ENCODE data around the gene MIAT.

The MIAT gene

GRCh38 chr22:26617271-26618199, 39.9 kb upstream of the MIAT start, which contains the start of gene CRYBB1:
Gene CRYBB1 (minus strand): TSS chr22:26618027. CDS start chr22:26616319, 1,708 bp downstream.
- FAIRE-seq (no peak), DNase-seq (ENCODE audit: insufficient read length) (no peak)
- TF ChIP-seq POLR2AphosphoS5 (IDR thresholded peaks at IDR 0.05; ENCODE audit: low read depth, low read length) (no peak), POLR2A (IDR thresholded peaks at IDR 0.05; ENCODE audit: low read depth, low read length) (no peak), TAF1 (IDR thresholded peaks at IDR 0.05; ENCODE audit: borderline replicate concordance, low read depth, low read length) (no peak)

DNA sequence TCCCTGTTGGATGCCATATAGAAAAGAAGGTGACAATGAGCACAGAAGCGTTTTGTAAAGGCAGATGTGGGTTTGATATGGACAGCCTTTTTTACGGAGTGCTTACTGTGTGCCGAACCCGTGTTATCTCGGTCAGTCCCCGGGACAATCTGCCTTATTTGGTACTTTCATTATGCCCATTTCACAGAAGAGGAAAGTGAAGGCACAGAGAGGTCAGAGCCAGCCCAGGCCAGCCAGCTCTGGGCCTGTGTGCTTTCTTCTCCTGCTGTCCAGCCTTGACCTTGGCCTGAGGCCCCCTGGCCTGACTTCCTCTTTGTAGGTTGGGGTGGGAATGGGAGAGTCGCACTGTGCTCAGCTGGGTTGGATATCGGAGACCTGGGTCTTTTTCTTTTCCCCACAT, 38.9 kb upstream of the MIAT start:
- TF ChIP-seq POLR2A (IDR thresholded peaks at IDR 0.05; ENCODE audit: low read depth, low read length) = no peak
- no peak for FAIRE-seq
- no peak for DNase-seq (ENCODE audit: insufficient read length)

DNA sequence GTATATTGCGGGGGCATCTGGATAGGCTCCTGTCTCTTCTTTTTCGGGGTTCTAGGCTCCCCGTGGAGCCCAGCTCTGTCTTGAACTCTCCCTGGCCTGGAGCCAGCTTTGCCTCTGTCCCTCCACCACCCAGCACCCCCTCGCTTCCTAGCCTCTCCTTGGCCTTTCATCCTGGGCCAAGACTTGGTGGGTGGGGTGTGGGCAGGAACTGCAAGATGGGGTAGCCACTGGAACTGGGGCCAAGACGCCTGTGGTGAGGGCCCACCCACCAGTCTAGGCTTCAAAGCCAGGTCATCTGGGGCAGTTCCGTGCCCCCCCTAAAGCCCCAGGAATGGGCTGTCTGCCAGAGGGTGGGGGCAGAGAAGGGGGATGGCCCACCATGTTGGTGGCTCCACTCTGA, 37.9 kb upstream of the MIAT start:
- FAIRE-seq = no peak
- TF ChIP-seq TAF1 (IDR thresholded peaks at IDR 0.05; ENCODE audit: borderline replicate concordance, low read depth, low read length) (no peak), POLR2AphosphoS5 (IDR thresholded peaks at IDR 0.05; ENCODE audit: low read depth, low read length) (no peak), POLR2A (IDR thresholded peaks at IDR 0.05; ENCODE audit: low read depth, low read length) (no peak)
- DNase-seq (ENCODE audit: insufficient read length) = no peak

GRCh38 chr22:26620197-26620596, 37.2 kb upstream of the MIAT start:
- DNase-seq (ENCODE audit: insufficient read length) (no peak), FAIRE-seq (no peak)
- TF ChIP-seq POLR2AphosphoS5 (IDR thresholded peaks at IDR 0.05; ENCODE audit: low read depth, low read length) (no peak), POLR2A (IDR thresholded peaks at IDR 0.05; ENCODE audit: low read depth, low read length) (no peak), TAF1 (IDR thresholded peaks at IDR 0.05; ENCODE audit: borderline replicate concordance, low read depth, low read length) (no peak)

GRCh38 chr22:26621663-26622062, 35.7 kb upstream of the MIAT start, which contains the start of gene CRYBA4:
Gene CRYBA4 (plus strand): TSS chr22:26621963. CDS start chr22:26622597, 634 bp downstream.
- TF ChIP-seq POLR2AphosphoS5 (IDR thresholded peaks at IDR 0.05; ENCODE audit: low read depth, low read length) (no peak), POLR2A (IDR thresholded peaks at IDR 0.05; ENCODE audit: low read depth, low read length) (no peak), TAF1 (IDR thresholded peaks at IDR 0.05; ENCODE audit: borderline replicate concordance, low read depth, low read length) (no peak)
- no peak for FAIRE-seq
- DNase-seq (ENCODE audit: insufficient read length) = no peak

GRCh38 chr22:26623984-26624383, 33.4 kb upstream of the MIAT start:
- FAIRE-seq = no peak
- TF ChIP-seq TAF1 (IDR thresholded peaks at IDR 0.05; ENCODE audit: borderline replicate concordance, low read depth, low read length) = no peak
- TF ChIP-seq POLR2AphosphoS5 (IDR thresholded peaks at IDR 0.05; ENCODE audit: low read depth, low read length) = no peak
- TF ChIP-seq POLR2A (IDR thresholded peaks at IDR 0.05; ENCODE audit: low read depth, low read length) = no peak
- DNase-seq (ENCODE audit: insufficient read length) = no peak

- TF ChIP-seq POLR2A (IDR thresholded peaks at IDR 0.05; ENCODE audit: low read depth, low read length) (no peak), TAF1 (IDR thresholded peaks at IDR 0.05; ENCODE audit: borderline replicate concordance, low read depth, low read length) (no peak), POLR2AphosphoS5 (IDR thresholded peaks at IDR 0.05; ENCODE audit: low read depth, low read length) (no peak)
- FAIRE-seq (no peak), DNase-seq (ENCODE audit: insufficient read length) (no peak)
These were observed 32.6 kb upstream of the MIAT start for GRCh38 chr22:26624803-26625202.

DNA sequence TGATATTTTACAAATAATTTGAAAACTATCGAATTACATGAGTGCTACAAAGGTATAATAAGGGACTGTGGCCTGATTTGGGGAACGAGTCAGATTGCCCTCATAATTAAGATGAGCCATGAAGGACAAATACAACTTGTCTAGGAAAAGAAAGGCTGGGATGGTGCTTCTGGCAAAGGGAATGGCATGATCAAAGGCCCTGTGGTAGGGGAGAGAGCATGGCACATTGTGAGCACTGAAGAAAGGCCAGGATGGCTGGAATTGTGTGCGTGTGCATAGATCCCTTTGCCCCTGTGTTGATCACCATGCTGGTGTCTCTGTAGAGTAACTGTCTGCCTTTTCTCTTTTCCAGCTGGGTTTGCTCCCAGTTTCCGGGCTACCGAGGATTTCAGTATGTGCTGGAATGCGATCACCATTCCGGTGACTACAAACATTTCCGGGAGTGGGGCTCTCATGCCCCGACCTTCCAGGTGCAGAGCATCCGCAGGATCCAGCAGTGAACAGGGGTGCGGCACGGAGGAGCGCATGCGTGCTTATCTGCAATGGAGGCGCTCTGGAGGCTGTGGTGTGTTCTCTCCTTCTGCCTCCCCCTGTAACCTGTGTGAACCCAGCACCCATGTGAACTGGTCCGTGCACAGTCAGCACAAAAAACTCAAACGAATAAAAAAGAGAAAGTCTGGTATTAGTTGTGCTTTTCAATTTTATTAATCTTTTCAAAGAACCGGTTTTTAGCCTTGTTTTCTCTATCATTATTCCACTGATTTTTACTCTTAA, 27.2 kb upstream of the MIAT start:
- TF ChIP-seq TAF1 (IDR thresholded peaks at IDR 0.05; ENCODE audit: borderline replicate concordance, low read depth, low read length) = no peak
- TF ChIP-seq POLR2A (IDR thresholded peaks at IDR 0.05; ENCODE audit: low read depth, low read length) = no peak
- no peak for TF ChIP-seq POLR2AphosphoS5 (IDR thresholded peaks at IDR 0.05; ENCODE audit: low read depth, low read length)
- DNase-seq (ENCODE audit: insufficient read length) = no peak
- FAIRE-seq = no peak

- no peak for FAIRE-seq
- TF ChIP-seq TAF1 (IDR thresholded peaks at IDR 0.05; ENCODE audit: borderline replicate concordance, low read depth, low read length) (no peak), POLR2AphosphoS5 (IDR thresholded peaks at IDR 0.05; ENCODE audit: low read depth, low read length) (no peak), POLR2A (IDR thresholded peaks at IDR 0.05; ENCODE audit: low read depth, low read length) (no peak)
- DNase-seq (ENCODE audit: insufficient read length) = no peak
These were observed 26.1 kb upstream of the MIAT start for GRCh38 chr22:26631282-26631681.

DNA sequence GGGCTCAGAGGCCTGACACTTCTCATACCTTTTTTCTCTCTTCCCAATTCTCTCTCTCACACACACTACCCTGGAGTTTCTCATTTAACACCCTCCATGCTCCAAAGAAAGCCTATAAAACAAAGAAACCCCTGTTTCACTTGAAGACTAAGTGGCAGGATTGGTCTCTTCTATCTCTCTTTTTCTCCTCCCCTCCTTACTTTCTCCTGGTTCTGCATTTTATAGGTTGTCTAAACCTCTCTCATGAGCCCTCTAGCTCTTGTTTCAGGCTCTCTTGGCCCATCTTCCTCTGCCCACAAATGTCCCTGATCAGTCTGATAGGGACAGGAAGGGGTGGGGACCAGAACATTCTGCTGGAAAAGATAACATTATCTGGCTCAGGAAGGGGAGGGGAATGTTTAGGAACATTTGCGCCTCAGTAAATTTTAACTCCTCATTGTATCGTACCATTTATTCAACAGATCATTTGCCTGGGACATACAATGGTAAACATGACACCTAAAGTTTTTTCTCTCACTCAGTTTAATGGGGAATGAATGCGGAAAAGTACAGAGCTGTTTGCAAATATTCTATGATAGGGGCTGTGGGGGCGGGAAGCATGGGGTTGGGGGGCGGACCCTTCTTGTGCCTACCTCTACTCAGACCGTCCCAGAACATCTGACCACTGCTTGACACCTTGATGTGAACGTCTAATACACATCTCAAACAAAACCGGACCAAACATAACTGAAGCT, 24.8 kb upstream of the MIAT start:
- DNase-seq (ENCODE audit: insufficient read length) (no peak), FAIRE-seq (no peak)
- TF ChIP-seq POLR2A (IDR thresholded peaks at IDR 0.05; ENCODE audit: low read depth, low read length) (no peak), POLR2AphosphoS5 (IDR thresholded peaks at IDR 0.05; ENCODE audit: low read depth, low read length) (no peak), TAF1 (IDR thresholded peaks at IDR 0.05; ENCODE audit: borderline replicate concordance, low read depth, low read length) (no peak)

GRCh38 chr22:26634189-26634588, 23.2 kb upstream of the MIAT start:
- no peak for DNase-seq (ENCODE audit: insufficient read length)
- FAIRE-seq = no peak
- no peak for TF ChIP-seq TAF1 (IDR thresholded peaks at IDR 0.05; ENCODE audit: borderline replicate concordance, low read depth, low read length)
- TF ChIP-seq POLR2A (IDR thresholded peaks at IDR 0.05; ENCODE audit: low read depth, low read length) = no peak

All from GM12892 (cell line).